Measurements from ENCODE around the gene GPC6.

The GPC6 gene

DNA sequence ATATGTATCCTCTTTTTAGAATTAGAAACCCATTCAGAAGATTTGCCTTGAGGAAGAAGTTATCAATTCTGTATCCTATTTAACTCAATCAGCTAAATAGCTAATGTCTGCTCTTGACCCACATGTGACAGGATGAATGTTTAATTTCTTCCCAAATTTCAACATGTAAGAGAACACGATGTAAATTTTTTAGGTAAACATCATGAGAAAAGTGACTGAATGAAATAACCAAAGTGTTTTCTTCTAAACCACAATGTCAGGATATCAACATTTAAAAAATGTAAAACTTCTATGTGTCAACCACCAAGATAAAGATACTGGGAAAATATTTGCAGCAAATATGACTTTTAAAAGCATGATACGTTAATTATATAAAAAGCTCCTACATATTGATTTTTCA, 950.4 kb downstream of the GPC6 start:
- DNase-seq (ENCODE audit: low read depth, low spot score) = no peak
- H3K4me3 ChIP-seq (ENCODE audit: low read depth, low read length) = no peak overlapping the region
- POLR2A ChIA-PET = no interaction called here
- CTCF ChIA-PET = no interaction called here
- TF ChIP-seq, protein P1, sequence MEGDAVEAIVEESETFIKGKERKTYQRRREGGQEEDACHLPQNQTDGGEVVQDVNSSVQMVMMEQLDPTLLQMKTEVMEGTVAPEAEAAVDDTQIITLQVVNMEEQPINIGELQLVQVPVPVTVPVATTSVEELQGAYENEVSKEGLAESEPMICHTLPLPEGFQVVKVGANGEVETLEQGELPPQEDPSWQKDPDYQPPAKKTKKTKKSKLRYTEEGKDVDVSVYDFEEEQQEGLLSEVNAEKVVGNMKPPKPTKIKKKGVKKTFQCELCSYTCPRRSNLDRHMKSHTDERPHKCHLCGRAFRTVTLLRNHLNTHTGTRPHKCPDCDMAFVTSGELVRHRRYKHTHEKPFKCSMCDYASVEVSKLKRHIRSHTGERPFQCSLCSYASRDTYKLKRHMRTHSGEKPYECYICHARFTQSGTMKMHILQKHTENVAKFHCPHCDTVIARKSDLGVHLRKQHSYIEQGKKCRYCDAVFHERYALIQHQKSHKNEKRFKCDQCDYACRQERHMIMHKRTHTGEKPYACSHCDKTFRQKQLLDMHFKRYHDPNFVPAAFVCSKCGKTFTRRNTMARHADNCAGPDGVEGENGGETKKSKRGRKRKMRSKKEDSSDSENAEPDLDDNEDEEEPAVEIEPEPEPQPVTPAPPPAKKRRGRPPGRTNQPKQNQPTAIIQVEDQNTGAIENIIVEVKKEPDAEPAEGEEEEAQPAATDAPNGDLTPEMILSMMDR (IDR thresholded peaks at IDR 0.05; ENCODE audit: insufficient read depth, low read length, missing control alignments) = no peak

DNA sequence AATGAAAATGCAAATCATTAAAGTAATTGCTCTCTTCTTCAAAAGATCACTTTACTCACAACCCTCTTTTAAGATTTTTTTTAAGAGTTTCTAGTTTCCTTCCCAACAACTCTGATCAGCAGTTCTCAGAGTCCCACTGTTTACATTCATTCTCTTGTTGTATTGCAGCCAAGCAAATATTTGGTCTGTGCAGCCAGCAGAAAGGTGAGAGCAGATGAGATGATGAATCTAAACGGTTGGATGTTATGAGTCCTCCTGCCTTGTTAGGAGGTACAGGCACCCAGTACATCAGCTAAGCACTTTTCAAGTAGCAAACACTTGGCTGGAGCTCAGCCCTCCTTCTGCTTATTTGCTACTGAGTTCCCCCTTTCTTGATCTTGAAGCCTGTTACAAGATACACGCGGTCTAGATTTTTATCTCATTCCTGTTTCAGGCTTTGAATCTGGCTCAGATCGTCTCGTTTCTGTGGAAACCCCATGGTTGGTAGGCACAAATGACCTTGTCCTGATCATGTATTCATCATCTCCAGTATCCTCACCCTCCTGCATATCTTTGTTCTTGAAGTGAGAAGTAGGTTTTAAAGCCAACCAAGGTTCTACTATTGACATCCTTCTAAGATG, 952.1 kb downstream of the GPC6 start:
- ChIA-PET POLR2A (no interaction called here), CTCF (interaction anchor here (1.4 kb wide), 1 partner anchor 14 kb away, joined by 5 read pairs; no protein-coding TSS in a partner anchor)
- H3K4me3 ChIP-seq (ENCODE audit: low read depth, low read length) = no peak overlapping the region
- TF ChIP-seq, protein P1 (IDR thresholded peaks at IDR 0.05; ENCODE audit: insufficient read depth, low read length, missing control alignments) = no peak
- DNase-seq (ENCODE audit: low read depth, low spot score) = no peak

DNA sequence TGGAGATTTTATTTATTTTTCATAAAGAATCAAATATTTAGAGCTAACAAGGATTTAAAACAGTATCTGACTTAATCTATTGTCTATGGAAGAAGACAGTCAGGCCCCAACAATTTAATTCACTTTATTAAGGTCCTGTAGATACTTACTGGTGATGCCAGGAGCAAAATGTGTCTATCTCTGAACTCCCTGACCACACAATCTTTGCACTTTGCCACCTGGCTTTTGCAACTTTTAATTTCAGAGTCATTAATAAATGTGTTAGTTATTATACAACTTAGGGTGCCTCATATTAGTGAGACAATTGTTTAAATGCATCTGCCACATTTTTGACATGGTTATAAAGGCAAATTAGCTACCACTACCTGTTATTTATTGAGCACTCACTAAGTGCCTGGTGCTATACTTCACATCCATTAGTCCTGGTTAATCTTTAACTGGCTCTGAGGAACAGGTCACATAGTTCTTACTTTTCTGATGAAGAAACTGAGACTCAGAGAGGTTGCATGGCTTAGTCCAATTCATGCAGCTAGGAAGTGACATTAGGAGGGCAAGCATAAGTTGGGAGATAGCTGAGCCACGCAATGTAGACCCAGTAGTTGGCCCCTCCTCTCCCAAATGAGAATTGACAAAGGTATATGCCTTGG, 955.0 kb downstream of the GPC6 start:
- no peak overlapping the region for H3K4me3 ChIP-seq (ENCODE audit: low read depth, low read length)
- CTCF ChIA-PET = interaction anchor here (0.9 to 2.0 kb wide), 2 partner anchors 11 to 16 kb away, joined by 4 to 11 read pairs; no protein-coding TSS in a partner anchor
- POLR2A ChIA-PET = no interaction called here
- TF ChIP-seq, protein P1 (IDR thresholded peaks at IDR 0.05; ENCODE audit: insufficient read depth, low read length, missing control alignments) = no peak
- DNase-seq (ENCODE audit: low read depth, low spot score) = no peak

DNA sequence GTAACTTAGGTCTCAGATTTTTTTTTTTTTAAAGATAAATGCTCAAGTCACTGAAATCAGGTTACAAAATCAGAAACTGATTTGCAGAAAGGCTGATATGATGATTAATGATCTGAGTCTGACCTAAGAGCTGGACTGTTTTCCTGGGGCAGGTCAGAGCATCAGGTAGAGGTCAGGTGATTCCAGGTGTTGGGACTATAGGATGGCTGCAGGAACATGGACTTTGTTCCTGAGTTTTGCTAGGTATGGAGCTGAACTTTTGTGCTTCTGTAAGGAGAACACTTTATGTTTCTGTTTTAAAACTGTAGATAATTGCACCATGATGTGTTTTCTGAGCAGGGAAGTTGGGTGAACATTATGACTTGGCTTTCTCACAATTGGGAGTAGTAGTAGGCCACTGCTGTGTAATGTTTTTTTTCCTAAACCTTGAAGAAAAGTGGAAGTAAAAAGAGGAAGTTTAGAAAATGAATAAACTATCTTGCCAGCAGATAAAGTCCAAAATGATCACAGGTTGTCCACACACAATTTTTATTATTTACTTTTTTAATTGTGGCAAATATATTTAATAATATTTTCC, 955.7 kb downstream of the GPC6 start:
- ChIA-PET POLR2A (no interaction called here), CTCF (interaction anchor here (0.9 to 2.0 kb wide), 2 partner anchors 10 to 17 kb away, joined by 4 to 11 read pairs; no protein-coding TSS in a partner anchor)
- DNase-seq (ENCODE audit: low read depth, low spot score) = no peak
- TF ChIP-seq, protein P1 (IDR thresholded peaks at IDR 0.05; ENCODE audit: insufficient read depth, low read length, missing control alignments) = no peak
- no peak overlapping the region for H3K4me3 ChIP-seq (ENCODE audit: low read depth, low read length)

DNA sequence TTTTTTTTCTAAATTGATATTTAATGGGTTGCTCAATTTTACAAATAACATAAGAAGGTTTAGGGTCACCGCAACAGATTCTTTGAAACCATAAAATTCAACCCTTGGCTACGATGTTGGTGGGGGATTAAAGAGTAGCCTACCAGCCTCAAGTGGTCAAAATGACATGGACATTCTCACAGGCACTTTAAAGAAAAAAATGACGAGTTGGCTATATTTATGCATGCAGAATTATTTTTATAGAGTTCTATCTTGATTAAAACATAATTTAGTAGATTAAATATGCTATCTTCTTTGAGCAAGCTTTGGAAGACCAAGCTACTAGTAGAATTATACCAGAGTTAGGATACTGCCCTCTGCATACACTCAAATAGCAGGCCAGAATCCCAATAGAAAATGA, 959.9 kb downstream of the GPC6 start:
- DNase-seq (ENCODE audit: low read depth, low spot score) = no peak
- CTCF ChIA-PET = no interaction called here
- TF ChIP-seq, protein P1 (IDR thresholded peaks at IDR 0.05; ENCODE audit: insufficient read depth, low read length, missing control alignments) = no peak
- POLR2A ChIA-PET = no interaction called here
- H3K4me3 ChIP-seq (ENCODE audit: low read depth, low read length) = no peak overlapping the region

DNA sequence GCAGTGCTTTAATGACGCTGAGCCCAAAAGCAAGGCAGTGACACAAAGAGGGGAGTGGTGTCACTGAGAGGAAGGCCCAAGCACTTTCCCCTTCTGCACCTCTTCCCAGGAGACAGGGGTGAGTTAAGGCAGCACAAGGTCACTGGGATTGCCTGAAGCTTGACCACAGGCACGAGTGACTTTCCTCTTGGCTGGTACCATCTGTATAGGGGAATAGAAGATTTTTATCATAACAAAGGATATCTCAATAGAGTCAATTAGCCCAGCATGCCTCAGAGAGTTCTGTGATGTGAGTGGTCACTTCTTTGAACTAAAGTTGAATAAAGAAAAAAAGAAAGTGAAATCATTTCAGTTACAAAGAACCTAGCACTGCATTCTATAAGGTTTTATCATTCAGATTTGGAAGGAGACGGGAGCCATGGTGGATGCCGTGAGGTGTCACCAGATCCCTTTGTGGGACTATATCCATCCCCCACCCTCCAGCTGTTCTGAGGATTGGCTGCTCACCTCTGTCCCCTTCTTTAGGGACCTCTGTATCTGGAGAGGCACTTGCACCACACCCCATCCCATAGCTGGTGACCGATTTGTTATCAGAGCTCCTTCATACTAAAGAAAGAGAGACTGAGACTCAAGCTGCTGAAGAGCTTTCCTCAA, 961.7 kb downstream of the GPC6 start:
- ChIA-PET CTCF (no interaction called here), POLR2A (no interaction called here)
- H3K4me3 ChIP-seq (ENCODE audit: low read depth, low read length) = no peak overlapping the region
- no peak for DNase-seq (ENCODE audit: low read depth, low spot score)
- TF ChIP-seq, protein P1 (IDR thresholded peaks at IDR 0.05; ENCODE audit: insufficient read depth, low read length, missing control alignments) = no peak

Measured in AG04449 (cell line).